NCI-H446 treated with DMSO at 0.1 percent for 48 hours (cell line): ENCODE data around the gene PRKD1.
A peak's percentile ranks its signal among the peaks of the same experiment; 100 is the strongest.

Experiments used
- DNase-seq: peaks from one replicate; lab custom pipeline; 2025; lab: John Stamatoyannopoulos, UW

Gene PRKD1

GRCh38 chr14:29608861-29609260, 318.8 kb downstream of the PRKD1 start:
- no peak for DNase-seq

- DNase-seq: no peak
Observed at GRCh38 chr14:29607169-29607568, 320.5 kb downstream of the PRKD1 start.

DNA sequence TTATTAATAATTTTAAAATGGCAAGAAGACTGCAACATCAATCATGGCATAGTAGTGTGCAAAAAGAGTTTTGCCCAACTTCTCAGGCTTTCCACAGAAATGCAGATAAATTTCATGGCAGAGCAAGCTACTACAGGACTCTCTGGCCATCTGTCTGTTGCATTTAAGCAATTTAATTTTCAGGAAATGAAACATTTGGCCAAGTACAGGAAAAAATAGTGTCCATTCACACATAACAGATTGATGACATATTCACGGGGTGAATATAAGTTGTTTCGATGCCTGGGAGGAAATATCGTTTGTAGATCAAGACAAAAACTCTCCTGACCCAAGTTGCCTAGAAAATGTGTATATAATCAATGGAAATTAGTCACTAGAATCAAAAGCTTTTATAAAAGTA, 324.0 kb downstream of the PRKD1 start:
- DNase-seq: peak; percentile 72

DNA sequence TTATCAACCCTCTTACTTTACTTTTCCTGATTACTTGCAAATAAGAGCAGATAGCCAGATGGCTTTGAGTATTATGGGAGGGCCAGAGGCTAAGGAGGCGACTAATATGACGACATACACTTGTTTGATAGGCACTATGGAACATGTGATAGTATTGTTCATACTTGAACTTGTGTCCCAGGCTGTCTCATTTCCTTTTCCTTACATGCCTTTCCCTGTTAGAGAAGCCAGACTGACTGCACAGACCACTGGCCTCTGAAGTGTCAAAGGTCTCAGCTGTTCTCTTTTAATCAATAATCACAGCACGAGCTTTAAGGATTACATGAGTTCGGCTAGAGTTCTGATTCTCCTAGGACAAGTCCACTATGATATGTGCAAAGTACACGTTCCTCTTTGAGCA, 326.0 kb downstream of the PRKD1 start:
- DNase-seq: no peak

GRCh38 chr14:29587761-29588470, 339.7 kb downstream of the PRKD1 start:
- no peak for DNase-seq

DNA sequence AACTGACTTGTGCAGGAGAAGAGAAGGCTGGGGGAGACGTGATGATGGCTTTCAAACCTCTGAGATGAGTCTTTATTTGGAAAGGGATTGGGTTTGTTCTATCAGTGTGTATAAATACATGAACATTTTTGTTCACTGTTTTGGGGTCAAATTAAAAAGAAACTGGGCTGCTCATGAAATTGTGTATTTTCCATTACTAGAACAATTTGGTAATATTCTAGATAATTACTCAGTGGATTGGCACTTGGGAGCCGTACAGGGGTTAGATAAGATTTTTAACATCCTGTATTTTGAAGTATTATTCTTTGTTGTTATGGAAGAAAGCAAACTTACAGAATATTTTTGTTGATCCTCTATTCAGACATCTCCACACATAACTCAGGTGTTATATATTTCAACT, 340.6 kb downstream of the PRKD1 start:
- DNase-seq: no peak

- DNase-seq: peak; percentile 48
Observed at GRCh38 chr14:29584992-29585391, 342.7 kb downstream of the PRKD1 start.

DNA sequence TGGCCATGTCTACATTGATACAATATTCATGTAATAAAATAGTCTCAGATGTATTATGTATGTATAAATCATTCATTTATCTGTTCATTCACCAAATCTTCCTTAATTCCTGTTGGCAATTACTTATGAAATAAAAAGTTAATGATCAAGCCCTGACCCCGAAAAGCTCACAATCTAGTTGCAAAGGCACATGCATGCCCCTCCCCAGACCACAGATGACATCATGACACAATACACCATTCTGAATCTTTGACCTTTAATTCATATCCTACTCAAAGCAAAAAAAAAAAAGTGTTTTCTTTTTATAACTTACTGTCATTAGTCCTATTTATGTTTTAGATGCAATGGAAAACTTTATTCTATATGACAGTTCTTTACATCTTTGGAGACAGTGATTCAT, 346.9 kb downstream of the PRKD1 start:
- no peak for DNase-seq

DNA sequence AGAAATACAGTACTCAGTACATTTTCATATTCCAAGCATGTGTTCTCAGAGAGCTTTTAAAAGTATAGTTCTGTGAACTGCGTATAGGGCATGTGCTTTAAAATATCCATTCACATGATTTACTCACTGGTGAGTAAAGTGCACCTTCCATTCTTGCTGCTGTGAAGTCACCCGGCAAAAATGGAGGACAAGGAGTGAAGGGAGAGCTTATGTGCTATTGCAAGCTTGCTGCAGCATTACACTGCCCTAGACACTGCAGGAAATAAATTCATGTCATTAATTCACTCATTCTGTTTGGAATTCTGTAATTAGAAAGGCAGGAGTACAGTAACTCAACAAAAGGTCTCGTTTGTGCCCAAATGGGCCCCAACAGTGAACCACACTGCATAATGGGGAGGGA, 347.8 kb downstream of the PRKD1 start:
- DNase-seq: no peak

DNA sequence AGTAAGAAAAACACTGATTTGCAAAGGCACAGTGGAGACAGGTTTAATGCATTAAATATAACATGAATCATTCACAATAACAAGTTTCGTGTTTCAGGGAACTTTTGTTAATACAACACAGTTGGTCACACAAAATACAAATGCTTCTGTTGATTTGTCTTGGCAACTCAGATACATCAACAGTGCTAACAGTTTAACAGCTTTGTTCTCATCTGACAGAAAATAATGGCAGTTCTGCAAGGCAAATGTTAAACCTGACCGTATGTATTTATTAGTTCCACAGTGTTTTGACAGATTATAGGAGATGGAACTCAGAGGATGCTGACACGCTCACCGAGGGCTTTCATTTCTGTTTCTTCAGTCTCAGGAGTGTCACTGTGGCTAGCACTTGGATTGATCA, 350.7 kb downstream of the PRKD1 start:
- no peak for DNase-seq

DNA sequence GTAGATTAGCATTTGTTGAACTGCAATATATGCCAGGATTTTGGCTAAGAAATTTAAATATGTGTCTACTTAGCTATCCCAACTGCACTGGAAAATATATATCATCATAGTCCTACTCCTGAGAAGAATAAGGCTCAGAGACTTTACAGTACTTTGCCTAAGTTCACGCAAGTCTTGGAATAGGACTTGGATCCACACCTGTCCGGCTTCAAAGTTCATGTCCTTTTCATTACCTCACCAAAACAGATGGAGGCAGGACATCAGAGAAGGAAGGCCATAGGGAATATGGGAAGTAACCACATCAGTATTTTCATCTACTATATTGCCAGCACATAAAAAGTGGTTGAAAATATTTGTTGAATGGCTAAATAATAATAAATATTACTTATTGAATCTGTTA, 358.5 kb downstream of the PRKD1 start:
- DNase-seq: no peak

GRCh38 chr14:29566194-29566593, 361.5 kb downstream of the PRKD1 start:
- no peak for DNase-seq

DNA sequence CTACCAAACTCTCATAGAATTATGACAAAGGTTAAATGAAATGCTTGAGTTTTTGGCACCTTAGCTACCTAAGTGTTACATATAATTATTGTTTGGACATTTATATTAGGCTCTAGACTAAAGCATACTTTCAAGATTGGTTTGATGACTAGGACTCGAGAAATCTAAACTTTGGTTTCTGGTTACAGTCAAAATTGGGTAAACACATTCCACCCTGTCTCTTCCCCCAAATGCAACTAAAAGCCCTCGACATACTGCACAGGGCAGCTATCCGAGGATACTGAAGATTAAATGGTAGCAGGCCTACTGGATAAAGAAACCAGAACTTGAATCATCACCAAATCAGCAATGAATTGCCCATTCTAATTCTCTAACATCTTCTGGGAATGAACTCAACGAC, 369.1 kb downstream of the PRKD1 start:
- no peak for DNase-seq

DNA sequence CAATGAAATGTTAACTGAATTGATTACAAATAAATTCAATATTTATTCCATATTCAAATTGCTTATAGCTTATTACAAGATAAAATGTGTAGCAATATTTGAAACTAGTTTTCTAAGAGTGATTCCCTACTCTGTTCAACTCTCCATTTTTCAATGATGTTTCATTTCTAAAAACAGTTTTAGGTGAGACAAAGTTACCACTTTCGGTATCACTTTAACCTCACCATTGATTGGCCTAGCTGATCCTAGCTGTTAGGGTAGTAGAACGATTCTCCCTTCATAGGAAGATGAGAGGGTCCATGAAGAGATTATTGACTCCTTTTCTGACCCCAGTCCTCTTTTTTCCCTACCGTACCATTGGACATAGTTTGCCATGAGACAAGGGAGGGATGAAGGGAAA, 373.3 kb downstream of the PRKD1 start:
- DNase-seq: no peak

- DNase-seq: no peak
Observed at GRCh38 chr14:29553427-29553826, 374.2 kb downstream of the PRKD1 start.

DNA sequence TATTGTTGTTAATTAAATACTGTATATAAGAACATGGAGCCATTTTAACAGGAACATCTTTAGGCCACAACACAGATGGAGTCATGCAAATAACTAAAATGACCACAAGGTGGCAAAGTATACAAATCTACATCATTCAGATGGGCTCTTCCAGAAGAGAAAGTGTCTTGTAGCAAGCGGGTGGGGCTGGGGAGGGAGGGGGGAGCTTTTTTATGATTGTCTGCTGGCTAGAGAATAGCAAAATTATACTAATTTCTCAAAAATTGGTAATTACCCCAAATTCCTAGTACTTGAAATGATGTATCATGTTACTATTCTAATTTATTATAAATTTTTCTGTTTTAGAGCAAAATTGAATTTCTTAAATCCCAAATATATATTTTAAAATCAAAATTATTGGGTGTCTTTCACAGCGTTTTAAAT, 378.7 kb downstream of the PRKD1 start:
- DNase-seq: peak; percentile 81

GRCh38 chr14:29545714-29546113, 381.9 kb downstream of the PRKD1 start:
- DNase-seq: no peak

- DNase-seq: peak; percentile 62
Observed at GRCh38 chr14:29536886-29537511, 390.6 kb downstream of the PRKD1 start.

- peak; percentile 77 for DNase-seq
Observed at GRCh38 chr14:29529418-29529817, 398.2 kb downstream of the PRKD1 start.

DNA sequence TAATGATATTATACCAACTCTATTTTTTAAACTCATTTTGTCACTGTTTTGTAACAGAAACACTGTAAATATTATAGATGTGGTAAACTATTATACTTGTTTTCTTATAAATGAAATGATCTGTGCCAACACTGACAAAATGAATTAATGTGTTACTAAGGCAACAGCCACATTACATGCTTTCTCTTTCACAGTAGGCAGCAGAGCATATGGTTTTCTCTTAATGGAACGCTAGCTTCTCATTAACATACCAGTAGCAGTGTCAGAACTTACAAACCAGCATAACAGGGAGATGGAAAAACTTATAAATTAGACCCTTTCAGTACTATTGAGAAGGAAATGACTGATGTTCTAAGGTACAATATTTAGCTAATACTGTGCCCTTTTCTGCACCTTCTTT, 398.8 kb downstream of the PRKD1 start:
- DNase-seq: peak; percentile 97

DNA sequence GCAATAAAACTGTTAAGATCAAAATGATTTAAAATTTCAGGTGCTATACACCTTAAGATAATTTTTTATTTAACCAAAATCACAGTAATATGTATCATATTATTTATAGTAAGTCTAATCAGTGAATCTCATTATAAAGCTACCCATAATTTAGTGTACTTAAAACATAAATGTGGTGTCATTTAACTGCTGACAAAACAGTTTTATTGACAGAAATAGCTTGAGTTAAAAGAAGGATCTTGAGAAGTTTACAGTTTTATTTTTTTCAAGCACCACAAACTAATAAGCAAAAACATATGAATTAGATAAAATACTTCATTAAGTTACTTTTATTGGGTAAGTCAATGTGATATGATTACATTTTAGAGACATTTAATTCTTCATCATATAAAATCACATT, 400.4 kb downstream of the PRKD1 start:
- DNase-seq: no peak
